GM19463 (cell line): ENCODE results near the gene IWS1.
"Not testable (repeated sequence)": the region's sequence is repeated elsewhere in the genome, so short reads cannot be mapped to it uniquely, and the experiment has no call there.

ENCODE experiments used
- ATAC-seq: cut with Tn5 transposase; IDR thresholded peaks from one replicate; pipeline ENCODE4 v1.9.1; 2021; ENCODE audit warnings: mild to moderate bottlenecking, moderate library complexity; ENCODE audit not compliant: unreplicated experiment

Gene IWS1

GRCh38 chr2:127526132-127527000, at the start of gene IWS1:
TSS of gene IWS1 (minus strand) at chr2:127526489. CDS start at chr2:127526208, 281 bp downstream.
- ATAC-seq: peak; percentile 87

- no peak for ATAC-seq
These were observed 49.7 kb upstream of the IWS1 start for GRCh38 chr2:127575941-127576432.

- ATAC-seq: no peak
These were observed 49.0 kb upstream of the IWS1 start for GRCh38 chr2:127575185-127575765.

GRCh38 chr2:127574656-127575055, 48.4 kb upstream of the IWS1 start:
- ATAC-seq: no peak

GRCh38 chr2:127573771-127574170, 47.5 kb upstream of the IWS1 start:
- no peak for ATAC-seq

- ATAC-seq: no peak
These were observed 47.0 kb upstream of the IWS1 start for GRCh38 chr2:127573298-127573697.

- ATAC-seq: no peak
These were observed 46.6 kb upstream of the IWS1 start for GRCh38 chr2:127572841-127573240.

GRCh38 chr2:127572352-127572751, 46.1 kb upstream of the IWS1 start:
- ATAC-seq: not testable (repeated sequence)

GRCh38 chr2:127570282-127571250, 44.3 kb upstream of the IWS1 start:
- ATAC-seq: no peak

GRCh38 chr2:127569666-127570065, 43.4 kb upstream of the IWS1 start:
- no peak for ATAC-seq

GRCh38 chr2:127568128-127568527, 41.8 kb upstream of the IWS1 start:
- ATAC-seq: no peak

- ATAC-seq: no peak
These were observed 41.1 kb upstream of the IWS1 start for GRCh38 chr2:127567351-127567854.

- no peak for ATAC-seq
These were observed 40.3 kb upstream of the IWS1 start for GRCh38 chr2:127566576-127566975.

GRCh38 chr2:127566139-127566417, 39.8 kb upstream of the IWS1 start:
- no peak for ATAC-seq

GRCh38 chr2:127565261-127566138, 39.2 kb upstream of the IWS1 start:
- no peak for ATAC-seq

- ATAC-seq: no peak
These were observed 38.4 kb upstream of the IWS1 start for GRCh38 chr2:127564429-127565260.

GRCh38 chr2:127563458-127564428, 37.5 kb upstream of the IWS1 start:
- ATAC-seq: peak; percentile 93

GRCh38 chr2:127562936-127563335, 36.6 kb upstream of the IWS1 start:
- ATAC-seq: no peak
